Chondrocyte (in vitro differentiated cells): ENCODE data around the gene SLF1. TPM values are rescaled to one million over a fixed set of nuclear protein-coding genes. Genes with fewer than 3 reads are reported as not detected.

Experiments used
- DNase-seq: peaks from one replicate; pipeline ENCODE4 v3.0.0; 2021; ENCODE audit warnings: mixed read lengths, low spot score
- H3K27ac Mint-ChIP-seq: one replicate; pipeline ENCODE4 v1.8.0; 2021; ENCODE audit warnings: mild to moderate bottlenecking, moderate library complexity, mixed read lengths; ENCODE audit not compliant: unreplicated experiment
- H3K27me3 Mint-ChIP-seq: 2 replicates; pipeline ENCODE4 v1.8.0; 2021; ENCODE audit warnings: low read depth, mixed read lengths
- H3K36me3 Mint-ChIP-seq: 2 replicates; pipeline ENCODE4 v1.8.0; 2021; ENCODE audit warnings: low read depth, mixed read lengths
- H3K4me1 Mint-ChIP-seq: 2 replicates; pipeline ENCODE4 v1.8.0; 2021; ENCODE audit warnings: low read depth, mild to moderate bottlenecking, mixed read lengths
- H3K4me3 Mint-ChIP-seq: one replicate; pipeline ENCODE4 v1.8.0; 2021; ENCODE audit warnings: mild to moderate bottlenecking, moderate library complexity, mixed read lengths; ENCODE audit not compliant: unreplicated experiment
- H3K9me3 Mint-ChIP-seq: 2 replicates; pipeline ENCODE4 v1.8.0; 2021; ENCODE audit warnings: low read depth, mixed read lengths
- CTCF ChIP-seq: fragments of 200-600 bp; sonication (generic); IDR thresholded peaks from 2 replicates; pipeline ENCODE4 v1.5.0; 2021; ENCODE audit warnings: antibody characterized with exemption, mild to moderate bottlenecking, moderate library complexity
- total RNA-seq: library from RNA; stranded (reverse); gene quantifications from 3 replicates; pipeline ENCODE4 v1.2.1, GENCODE V29; 2021

The SLF1 gene
- total RNA-seq, 1 donor from 2014 or later: 3.9 TPM

GRCh38 chr5:94702729-94703128 lies 84.3 kb downstream of the SLF1 start:
- no peak for DNase-seq
- H3K4me1 Mint-ChIP-seq: peaks cover 13% of the 10 kb centered on the region
- no peak overlapping the region for H3K4me3 Mint-ChIP-seq
- H3K27me3 Mint-ChIP-seq: no peaks in the 10 kb centered on the region
- no peak overlapping the region for H3K27ac Mint-ChIP-seq
- H3K36me3 Mint-ChIP-seq: peaks cover 1% of the 10 kb centered on the region
- no peaks in the 10 kb centered on the region for H3K9me3 Mint-ChIP-seq
- no peak for TF ChIP-seq CTCF

DNA sequence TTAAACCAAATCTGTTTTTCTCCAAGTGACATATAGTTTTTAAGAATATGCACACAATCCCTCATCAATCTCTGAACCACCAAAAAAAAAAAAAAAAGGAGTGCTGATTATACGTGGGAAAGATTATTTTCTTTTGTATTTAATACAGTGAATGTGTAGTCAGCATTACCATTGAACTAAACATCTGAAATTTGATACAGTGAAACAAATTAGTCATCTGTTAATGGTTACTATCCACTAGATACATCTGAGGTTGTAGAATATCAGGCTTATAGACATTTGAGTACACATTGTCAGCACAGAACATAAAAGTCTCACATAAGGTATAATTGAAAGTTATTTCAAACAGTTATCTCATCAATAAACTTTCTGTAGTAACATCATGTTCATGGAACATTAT lies 87.0 kb downstream of the SLF1 start:
- no peak overlapping the region for H3K4me3 Mint-ChIP-seq
- peaks cover 1% of the 10 kb centered on the region for H3K36me3 Mint-ChIP-seq
- peaks cover 19% of the 10 kb centered on the region for H3K4me1 Mint-ChIP-seq
- no peak overlapping the region for H3K27ac Mint-ChIP-seq
- H3K9me3 Mint-ChIP-seq: no peaks in the 10 kb centered on the region
- no peak for TF ChIP-seq CTCF
- DNase-seq: no peak
- H3K27me3 Mint-ChIP-seq: no peaks in the 10 kb centered on the region

GRCh38 chr5:94707359-94707758 lies 88.9 kb downstream of the SLF1 start:
- Mint-ChIP-seq H3K4me1 (peaks cover 29% of the 10 kb centered on the region), H3K27me3 (no peaks in the 10 kb centered on the region), H3K9me3 (no peaks in the 10 kb centered on the region), H3K27ac (no peak overlapping the region), H3K36me3 (no peaks in the 10 kb centered on the region), H3K4me3 (no peak overlapping the region)
- TF ChIP-seq CTCF: no peak
- no peak for DNase-seq

GRCh38 chr5:94709277-94709676 lies 90.8 kb downstream of the SLF1 start:
- Mint-ChIP-seq H3K4me1 (peaks cover 29% of the 10 kb centered on the region), H3K27me3 (no peaks in the 10 kb centered on the region), H3K4me3 (no peak overlapping the region), H3K27ac (no peak overlapping the region), H3K36me3 (no peaks in the 10 kb centered on the region), H3K9me3 (no peaks in the 10 kb centered on the region)
- no peak for DNase-seq
- TF ChIP-seq CTCF: no peak

DNA sequence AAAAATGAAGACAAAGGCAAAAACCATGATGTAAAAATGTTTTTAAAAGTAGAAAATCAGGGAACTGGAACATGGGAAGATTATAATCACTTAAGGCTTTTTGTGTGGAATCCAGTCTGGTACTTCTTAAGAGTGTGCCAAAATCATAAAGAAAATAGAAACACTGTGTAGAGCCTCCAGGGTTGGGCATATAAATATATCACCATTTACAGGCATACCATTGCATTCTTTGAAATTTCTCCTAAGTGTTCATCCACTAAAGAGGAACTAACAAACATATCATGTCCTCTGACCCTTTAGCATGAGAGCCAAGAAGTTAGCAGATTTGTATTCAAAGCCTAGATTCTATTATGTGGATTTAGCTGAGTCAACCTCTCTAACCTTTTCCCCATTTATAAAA lies 93.3 kb downstream of the SLF1 start:
- no peak overlapping the region for H3K27ac Mint-ChIP-seq
- peaks cover 21% of the 10 kb centered on the region for H3K4me1 Mint-ChIP-seq
- H3K36me3 Mint-ChIP-seq: no peaks in the 10 kb centered on the region
- no peaks in the 10 kb centered on the region for H3K9me3 Mint-ChIP-seq
- H3K27me3 Mint-ChIP-seq: no peaks in the 10 kb centered on the region
- no peak for TF ChIP-seq CTCF
- H3K4me3 Mint-ChIP-seq: no peak overlapping the region
- DNase-seq: no peak
